ENCODE results near the gene CCDC102A.
"Not testable (repeated sequence)": the region's sequence is repeated elsewhere in the genome, so short reads cannot be mapped to it uniquely, and the experiment has no call there.

CCDC102A gene

DNA sequence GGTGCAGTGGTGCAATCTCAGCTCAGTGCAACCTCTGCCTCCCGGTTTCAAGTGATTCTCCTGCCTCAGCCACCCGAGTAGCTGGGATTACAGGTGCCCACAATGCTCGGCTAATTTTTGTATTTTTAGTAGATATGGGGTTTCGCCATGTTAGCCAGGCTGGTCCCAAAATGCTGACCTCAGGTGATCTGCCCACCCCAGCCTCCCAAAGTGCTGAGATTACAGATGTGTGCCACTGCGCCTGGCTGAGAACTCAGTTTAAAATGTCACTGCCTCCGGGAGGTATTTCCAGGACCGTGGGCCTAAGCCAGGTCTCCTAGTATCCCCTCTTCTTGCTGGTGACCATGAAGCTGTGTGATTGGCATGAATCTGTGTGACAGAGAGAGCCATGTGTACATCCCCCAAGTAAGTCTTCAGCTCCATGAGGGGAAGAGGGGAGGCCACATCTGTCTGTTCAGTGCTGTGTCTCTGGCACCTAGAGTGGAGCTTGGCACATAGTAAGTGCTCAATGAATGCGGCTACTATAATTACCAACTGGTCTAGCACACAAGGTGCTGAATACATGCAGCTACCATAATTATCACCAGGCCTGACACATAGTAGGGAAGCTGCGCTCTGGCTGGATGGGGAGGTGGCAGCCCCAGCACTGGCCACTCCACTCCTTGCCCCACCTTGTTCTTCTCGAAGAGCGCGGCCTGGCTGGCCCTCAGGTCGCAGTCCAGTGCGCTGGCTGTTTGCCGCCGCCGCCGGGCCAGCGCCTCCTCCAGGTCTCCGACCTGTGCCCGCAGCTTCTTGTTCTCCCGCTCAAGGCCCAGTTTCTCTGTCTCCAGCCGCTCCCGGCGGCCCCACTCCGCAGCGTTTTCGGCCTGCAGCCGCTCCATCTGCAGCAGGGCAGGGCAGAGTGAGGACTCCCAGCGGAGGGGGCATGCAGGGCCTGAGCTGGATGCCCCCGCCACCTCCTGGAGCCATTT, 18.7 kb downstream of the CCDC102A start:
- no peak for DNase-seq

DNA sequence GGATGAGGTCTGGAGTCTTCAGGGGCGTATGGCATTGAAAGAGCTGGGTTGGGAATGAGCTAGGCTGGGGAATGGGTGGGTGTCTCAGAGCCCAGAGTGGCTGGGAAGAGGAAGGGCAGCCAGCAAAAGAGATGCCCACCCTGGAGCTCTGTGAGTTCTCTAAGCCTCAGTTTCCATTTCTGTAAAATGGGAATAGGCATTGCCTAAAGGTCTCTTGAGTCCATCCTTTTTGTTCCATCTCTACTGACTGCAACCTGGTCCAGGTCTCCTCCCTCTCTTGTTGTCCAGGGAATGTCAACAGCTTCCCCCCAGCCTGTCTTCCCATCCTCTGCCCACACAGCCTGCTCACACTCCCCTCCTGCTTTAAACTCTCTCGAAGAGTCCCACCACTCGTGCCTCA, 19.6 kb downstream of the CCDC102A start:
- no peak for DNase-seq

DNA sequence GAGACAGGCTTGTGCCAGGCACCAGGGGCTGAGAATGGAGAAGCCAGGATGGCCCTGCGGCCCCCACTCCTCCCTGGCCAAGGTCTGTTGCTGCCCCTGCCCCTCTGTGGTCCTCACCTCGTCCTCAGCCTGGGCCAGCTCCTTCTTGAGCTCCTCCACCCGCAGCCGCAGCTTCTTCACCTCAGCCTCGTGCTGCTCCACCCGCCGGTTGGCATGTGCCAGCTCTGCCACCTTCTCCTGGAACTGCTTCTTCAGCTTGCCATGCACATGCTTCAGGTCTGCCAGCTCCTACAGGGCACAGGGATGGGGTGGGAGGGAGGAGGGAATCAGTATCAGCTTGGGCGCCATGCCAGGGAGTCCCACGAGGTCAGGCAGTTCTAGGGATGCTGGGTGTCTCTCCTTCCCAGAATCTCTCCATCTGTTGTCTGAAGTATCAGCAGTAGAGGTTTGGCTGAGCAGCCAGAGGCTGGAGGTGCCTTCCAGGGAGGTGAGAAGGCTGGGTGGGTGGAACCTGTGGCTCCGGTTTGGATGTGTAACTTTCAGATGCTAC, 20.1 kb downstream of the CCDC102A start:
- DNase-seq = no peak

DNA sequence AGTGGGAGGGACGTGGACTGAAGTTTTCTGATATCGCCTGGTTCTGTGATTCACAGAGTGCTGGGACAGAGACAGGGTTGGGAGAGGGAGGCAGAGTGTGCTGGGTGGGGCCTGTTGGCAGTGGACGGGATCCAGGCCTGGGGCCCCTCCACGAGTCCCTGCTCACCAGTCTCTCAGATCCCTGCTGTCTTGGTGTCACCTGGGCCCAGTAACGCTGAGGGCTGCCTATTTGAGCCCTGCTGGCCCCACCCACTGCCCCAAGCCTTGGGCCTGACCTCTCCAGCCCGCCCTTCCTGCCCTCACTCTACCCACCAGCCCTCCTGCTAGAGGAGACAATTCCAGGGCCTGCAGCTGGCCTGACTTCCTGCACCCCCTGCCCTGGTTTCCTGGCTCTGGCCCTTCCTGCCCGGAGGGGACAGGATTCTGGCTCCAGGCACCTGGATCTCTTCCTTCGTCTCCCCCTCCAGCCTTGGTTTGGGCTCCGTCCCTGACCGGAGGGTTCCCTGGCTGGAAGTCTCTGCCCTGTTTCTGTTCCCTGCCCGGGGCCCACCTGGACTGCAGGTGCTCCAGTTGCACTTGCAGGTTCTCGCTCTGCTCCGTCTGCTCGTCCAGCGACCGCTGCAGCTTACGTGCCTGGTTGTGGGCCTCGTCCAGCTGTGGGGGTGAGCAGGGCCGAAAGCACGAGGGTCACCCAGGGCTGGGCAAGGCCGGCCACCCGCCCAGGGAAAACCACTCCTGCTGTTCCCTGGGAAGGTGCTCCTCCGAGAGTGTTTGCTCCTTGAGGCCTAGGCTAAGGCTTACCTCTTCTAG, 21.4 kb downstream of the CCDC102A start:
- DNase-seq = no peak

DNA sequence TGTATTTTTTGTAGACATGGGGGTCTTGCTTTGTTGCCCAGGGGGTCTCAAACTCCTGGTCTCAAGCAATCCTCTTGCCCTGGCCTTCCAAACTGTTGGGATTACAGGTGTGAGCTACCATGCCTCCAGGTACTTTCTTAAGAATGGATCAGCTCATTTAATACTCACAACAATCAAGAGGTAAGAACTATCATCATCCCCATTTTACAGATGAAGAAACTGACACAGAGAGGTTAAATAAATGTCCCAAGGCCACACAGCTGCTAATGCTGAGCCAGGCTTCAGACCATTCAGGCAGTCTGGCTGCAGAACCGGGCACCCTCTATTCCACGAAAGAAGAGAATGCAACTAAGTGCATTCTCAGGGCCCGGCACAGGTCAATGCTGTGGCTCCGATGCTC, 22.0 kb downstream of the CCDC102A start:
- DNase-seq = no peak

DNA sequence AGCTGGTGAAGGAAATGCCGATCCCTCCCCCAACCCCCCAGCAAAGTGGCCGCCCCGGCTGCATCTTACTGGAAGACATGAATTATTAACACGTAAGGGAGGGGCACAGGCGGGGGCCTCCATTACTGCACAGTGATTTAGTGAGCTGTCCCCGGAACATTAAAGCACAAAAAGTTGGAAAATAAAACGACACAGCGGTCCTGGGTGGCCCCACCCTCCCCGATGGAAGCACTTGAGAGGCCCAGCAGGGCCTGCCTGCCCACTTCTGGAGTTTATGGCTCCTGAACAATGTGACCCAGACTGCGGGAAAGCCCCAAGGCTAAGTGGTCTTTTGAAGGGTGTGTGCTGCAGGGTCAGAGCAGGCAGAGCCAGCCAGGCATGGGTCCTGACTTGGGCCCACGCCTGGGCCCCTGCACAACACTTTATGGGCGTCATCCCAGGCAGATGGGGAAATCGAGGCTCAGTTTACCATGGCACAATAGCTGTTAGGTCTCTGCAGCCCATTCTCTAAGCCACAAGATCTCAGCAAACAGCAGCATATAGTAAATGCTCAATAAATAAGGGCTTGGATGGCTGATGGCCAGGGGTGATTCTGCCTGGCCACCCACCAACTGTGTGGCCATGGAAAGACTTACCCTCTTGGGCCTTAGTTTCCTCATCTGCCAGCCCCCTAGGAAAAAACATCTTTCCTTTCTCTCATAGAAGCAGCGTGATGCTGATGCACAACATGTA, 22.8 kb downstream of the CCDC102A start:
- DNase-seq = no peak

DNA sequence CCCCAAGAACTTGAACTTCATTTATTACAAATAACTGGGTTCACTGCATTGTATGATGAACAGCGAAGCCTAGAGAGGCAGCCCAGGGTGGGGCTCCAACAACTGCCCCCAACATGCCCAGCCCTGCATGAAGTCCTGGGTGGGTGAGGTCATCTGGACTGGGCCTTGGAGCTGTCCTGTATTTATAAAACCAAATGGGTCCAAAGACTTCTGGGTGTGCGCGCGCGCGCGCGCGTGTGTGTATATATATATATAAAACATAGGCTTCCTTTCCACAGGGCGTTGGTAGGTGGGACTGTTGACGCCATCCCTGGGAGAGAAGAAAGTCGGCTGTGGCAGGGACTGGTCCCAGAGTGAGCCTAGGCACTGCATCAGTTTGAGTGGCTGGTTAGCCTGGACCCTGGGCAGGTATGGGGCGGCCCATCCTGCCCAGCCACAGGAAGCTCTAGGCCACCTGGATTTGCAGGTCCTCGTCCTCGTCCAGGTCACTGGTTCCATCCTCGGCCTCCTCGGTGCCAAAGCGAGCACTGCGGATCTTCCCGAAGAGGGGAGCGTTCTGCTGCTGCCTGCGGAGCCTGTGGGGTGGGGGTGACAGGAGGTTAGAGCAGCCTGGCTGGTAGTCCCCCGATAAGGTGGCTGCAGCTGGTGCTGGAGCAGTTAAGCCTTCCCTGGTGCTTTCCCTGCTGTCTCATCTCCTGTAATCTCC, 23.9 kb downstream of the CCDC102A start:
- no peak for DNase-seq

DNA sequence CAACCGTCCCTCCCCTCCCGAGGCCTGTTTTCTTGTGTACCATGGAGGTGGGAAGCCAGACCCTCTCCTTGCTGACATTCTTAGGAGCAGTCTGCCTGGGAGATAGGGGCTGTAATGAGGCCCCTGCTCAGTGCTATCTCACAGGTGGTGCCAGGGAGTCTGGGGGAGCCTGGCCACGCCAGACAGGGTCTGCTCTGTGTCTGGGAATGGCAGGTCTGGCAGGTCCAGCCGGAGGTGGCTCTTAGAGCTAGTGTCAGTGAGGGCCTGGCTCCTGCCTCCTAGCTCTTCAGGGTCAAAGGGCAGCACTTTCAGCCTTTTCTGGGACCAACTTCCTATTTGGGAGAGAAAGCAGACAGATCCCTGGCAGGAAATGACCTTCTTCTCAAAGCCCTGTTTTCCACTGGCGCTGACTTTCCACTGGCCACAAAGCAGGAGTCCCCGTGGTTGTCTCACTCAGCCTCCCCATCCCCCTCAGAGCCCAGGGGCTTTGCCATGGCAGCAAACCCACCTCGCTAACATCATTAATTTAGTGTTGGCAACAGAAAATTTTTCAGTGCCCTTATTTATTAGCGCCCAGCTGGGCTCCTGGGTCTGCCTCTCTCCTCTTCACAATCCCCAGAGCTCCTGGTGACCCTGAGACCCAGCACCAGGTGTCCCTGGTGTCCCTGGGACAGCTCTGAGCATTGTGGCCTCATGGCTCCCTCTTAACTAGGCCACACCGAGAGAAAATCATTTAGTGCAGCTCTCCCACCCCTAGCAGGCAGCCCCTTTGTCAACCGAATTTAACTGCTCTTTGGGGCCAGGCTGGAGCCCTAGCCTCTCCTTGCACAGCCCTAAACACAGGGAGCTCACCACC, 26.1 kb downstream of the CCDC102A start:
- DNase-seq = no peak

DNA sequence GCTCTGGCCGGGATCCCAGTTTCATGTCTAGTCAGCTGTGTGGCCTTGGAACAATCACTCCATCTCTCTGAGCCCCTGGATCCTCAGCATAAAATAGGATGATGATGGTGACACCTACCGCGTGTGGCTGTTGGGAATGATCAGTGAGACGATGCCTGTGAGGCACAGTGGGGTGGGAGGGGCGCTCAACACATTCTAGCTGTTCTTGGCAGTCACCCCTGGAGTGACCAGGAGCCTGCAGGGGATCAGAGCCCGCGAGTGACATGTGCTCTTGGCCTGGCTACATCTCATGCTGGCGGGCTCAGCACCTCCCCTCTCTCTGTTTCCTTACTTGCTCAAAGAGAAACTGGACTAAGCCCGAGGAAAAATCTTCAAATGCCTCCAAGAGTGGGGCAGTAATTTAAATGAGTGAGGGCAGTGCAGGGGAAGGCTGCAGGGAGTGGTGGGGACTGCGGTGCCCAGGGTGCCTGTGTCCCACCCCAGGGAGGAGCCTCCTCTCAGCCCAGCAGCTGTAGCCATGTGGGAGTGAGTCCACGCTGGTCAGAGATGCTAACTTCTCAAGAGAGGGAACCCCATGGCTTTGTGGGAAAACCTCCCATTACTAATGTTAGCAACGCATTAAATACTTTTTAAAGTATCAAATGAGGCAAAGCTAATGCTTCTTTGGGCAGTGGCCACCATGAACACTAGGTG, 27.0 kb downstream of the CCDC102A start:
- DNase-seq = no peak

DNA sequence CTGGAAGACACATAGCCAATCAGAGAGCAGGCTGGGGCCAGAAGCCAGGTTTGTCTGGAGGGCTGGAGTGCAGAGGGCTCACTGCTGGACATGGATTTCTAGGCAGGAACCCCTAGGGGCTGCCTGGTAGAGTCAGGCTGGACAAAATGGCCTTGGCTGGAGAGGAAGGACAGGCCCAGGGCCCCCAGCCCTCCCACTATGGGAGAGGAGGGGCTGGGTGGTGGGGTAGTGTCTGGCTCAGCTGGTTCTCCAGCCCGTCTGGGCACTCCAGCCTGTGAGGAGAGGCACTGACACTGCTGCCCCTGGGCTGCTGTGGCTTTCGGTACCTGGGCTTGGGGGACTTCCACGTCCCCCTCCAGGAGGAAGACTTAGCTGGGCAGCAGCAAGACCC, 28.3 kb downstream of the CCDC102A start:
- no peak for DNase-seq

DNA sequence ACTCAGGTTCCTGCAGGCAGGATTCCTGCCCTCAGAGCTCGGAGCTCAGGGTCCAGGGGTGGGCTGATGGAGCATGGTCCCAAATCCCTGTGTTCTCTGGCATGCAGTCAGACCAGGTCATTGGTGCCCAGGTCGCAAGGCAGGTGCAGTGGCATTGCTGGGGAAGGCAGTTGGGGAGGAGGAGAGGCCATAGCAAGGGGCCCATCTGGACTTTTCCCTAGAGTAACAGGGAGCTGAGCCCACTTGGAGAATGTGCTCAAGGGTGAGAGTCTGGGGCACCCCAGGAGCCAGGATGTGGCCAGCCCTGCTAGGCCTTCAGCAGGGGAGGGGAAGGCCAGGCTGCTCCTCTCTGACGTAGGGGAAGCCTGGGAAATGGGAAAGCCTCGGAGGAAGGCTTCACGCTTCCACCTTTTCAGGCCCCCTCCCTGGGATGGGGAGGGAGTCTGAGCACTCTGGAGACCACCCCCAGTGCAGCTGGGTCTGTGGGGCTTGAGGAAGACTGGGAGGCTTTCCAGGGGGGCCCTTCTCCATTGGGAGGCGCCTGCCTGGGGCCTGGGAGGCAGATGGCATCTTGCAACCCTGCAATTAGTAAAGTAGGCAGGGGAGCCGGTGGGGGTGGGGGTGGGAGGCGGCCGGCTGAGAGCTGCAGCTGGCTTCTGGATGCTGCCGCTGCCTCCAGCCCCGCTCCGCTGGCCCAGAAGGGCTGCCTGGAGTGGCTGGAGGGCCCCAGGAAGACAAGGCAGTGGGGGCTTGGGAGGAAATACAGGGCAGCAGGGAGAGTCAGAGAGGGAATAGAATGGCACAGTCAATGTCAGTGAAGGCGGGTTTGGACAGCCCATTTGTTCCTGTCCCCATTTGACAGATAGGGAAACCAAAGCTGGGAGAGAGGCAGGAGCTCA, 29.0 kb downstream of the CCDC102A start:
- DNase-seq = no peak

DNA sequence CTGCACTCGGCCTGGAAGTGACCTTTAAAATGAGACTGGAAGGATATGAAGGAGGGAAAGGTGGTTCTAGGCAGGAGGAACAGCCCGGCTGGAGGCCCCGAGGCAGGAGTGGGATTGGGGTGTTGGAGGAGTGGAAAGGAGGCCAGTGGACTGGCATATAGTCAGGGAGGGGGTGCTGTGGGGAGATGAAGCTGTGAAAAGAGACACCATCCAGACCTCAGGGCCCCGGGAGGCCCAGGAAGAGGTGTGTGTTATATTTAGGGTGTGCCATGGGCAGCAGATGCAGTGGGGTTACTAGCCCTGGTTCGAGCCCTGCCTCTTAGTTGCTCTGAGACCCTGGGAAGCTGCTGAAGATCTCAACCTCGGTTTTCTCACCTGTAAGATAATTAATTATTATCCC, 31.2 kb downstream of the CCDC102A start:
- DNase-seq = no peak

DNA sequence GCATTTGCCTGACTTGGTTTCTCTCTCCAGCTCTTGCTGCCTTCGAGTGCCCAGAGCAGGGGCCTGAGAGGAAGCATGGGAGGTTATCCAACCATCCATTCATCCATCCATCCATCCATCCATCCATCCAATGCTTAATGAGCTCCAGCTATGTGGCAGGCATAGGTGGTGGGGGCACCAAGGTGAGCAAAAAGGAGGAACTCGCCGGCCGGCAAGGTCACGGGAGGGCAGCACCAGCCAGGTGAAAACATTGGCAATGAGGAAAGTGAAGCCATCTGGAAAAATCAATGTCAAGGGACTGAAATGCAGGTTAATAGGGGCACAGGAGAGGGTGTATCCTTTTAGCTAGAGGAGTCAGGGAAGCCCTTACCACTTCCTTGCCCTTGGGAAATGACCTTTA, 31.9 kb downstream of the CCDC102A start:
- DNase-seq = no peak

DNA sequence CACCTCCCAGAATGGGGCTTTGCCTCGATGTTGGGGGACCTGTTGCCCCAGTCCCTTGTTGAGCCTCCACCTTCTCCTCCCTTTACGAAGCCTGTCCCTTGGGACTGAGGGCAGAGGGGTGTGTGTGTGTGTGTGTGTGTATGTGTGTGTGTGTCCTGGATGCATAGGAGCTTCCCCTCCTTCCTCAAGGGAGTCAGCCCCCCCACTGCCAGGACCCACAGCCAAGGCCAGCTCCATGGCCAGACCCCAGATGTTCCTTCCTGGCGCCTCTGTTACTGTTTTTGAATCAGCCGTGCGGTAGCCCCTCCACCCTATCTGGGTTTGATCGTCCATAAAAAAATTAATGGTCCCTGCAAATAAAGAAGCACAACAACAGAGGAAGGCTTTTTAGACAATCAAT, 32.4 kb downstream of the CCDC102A start:
- no peak for DNase-seq

DNA sequence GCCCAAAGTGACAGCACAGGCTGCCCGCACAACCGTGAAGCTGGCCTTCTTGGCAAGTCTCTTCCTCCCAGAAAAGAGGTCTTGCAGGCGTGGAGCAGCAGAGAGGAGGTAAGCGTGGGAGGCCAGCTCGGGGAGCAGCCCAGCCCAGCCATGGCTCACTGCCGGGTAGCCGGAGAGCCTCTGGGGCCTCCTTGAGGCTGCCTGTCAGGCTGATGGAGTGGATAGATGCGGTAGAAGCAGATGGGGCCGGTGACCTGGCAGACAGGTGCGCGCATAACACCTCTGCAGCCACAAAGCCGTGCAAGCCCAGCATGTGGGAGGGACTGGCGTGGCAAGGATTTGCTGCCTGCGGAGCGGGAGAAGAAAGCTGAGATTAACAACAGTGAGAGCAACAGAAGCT, 33.0 kb downstream of the CCDC102A start:
- DNase-seq = no peak

DNA sequence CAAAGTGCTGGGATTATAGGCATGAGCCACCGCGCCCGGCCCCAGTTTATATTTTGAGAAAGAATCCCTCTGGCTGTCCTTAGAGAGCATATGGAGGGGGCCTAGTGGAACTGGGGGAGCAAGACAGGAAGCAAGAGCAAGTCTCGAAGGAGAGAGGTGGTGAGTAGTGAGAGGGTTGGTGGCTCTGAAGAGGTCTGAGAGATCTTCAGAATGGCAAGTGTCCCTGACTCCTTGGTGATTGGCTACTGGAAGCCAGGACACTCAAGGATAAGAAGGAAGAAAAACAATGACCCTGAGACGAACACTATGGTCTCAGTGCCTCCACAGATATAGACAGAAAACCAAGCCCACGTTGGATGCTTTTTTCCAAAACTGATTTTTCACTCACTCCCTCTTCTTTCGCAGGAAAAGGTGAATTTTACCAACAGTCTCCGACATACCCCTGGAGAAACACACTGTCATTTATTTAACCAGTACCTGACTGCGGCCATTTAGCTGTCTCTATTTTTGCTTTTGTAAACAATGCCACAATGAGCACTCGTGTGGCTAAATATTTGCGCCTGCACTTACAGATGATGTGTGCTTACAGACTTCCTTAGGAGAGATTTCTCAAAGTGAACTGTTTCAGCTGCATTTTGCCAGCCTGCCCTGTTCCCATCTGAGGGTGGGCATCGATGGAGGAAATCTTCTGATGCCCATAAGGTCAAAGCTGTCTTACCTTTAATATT, 34.2 kb downstream of the CCDC102A start:
- no peak for DNase-seq

DNA sequence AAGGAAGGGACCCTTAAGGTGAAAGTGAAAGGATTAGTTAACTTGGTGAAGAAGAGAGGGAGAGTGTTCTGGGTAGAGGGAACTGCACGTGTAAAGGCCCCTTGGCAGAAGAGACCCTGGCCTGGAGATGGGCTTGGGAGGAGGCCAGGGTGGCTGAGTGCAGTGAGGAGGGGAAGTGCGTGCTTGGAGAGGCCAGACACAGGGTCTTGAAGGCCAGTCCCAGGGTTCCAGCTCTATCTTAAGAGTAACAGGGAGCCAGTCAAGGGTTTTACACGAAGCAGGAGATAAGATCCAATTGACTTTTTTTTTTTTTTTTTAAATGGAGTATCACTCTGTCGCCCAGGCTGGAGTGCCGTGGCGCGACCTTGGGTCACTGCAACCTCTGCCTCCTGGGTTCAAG, 34.9 kb downstream of the CCDC102A start:
- DNase-seq = no peak

DNA sequence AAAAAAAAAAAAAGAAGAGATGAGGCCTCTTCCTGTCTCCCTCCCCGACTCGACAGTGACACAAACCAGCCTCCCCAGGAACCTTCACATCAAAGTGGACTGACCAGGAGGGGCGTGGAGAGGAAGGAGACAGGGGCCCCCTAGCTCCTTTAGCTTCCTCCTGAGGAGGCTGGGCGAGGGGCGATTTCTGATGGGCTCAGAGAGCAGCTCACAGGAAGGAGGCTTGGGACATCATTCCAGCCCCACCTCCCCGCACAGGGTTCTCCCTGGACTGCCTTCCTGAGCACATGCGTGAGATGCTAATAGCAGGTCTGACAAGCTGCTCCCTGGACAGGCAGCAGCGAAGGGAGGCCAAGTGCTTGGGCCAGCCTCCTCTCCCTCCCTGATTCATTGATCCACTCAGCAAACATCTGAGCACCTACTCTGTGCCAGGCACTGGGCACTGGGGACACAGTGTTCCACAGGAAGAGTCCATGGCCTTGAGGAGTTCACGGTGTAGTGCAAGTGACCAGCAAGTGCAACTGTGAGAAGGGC, 35.7 kb downstream of the CCDC102A start:
- no peak for DNase-seq

DNA sequence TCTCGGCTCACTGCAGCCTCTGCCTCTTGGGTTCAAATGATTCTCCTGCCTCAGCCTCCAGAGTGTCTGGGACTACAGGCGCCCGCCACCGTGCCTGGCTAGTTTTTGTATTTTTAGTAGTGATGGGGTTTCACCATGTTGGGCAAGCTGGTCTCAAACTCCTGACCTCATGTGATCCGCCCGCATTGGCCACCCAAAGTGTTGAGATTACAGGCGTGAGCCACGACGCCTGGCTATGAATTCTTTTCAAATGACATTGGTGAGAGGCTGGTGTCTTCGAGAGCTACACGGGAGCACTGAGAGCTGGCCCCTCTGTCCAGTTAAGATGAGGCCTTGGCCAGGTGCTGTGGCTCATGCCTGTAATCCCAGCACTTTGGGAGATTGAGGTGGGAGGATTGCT, 36.4 kb downstream of the CCDC102A start:
- DNase-seq = not testable (repeated sequence)

All from effector CD4-positive, alpha-beta T cell (primary cell).